Upper lobe of left lung (tissue), 6 donors: Measurements from ENCODE around the gene PIK3C2G. TPM values are rescaled to one million over a fixed set of nuclear protein-coding genes. Genes with fewer than 3 reads are reported as not detected.

Experiments used
- ATAC-seq, 2 donors: fragments of 200-7000 bp; cut with Tn5 transposase; one replicate each; pipeline ENCODE4 v1.9.1; 2022; ENCODE audit warnings: mild to moderate bottlenecking in 2 of 2, moderate library complexity in 2 of 2; ENCODE audit not compliant: low FRiP score in 2 of 2
- DNase-seq, 2 donors: peaks; one replicate each; pipeline ENCODE4 v3.0.0-alpha.2; 2019 to 2020
- H3K27ac ChIP-seq, 4 donors: fragments of 200-600 bp; sonication (generic); one replicate each; pipeline ENCODE4 v1.5.1; 2016 to 2019
- H3K27me3 ChIP-seq, 4 donors: fragments of 200-600 bp; sonication (generic); one replicate each; pipeline ENCODE4 v1.5.1; 2017 to 2019
- H3K36me3 ChIP-seq, 4 donors: fragments of 200-600 bp; sonication (generic); one replicate each; pipeline ENCODE4 v1.5.1; 2016 to 2019
- H3K4me1 ChIP-seq, 4 donors: fragments of 200-600 bp; sonication (generic); one replicate each; pipeline ENCODE4 v1.5.1; 2018 to 2019
- H3K4me3 ChIP-seq, 4 donors: fragments of 200-600 bp; sonication (generic); one replicate each; pipeline ENCODE4 v1.5.1; 2017 to 2019; ENCODE audit warnings: mild to moderate bottlenecking in 2 of 4, moderate library complexity in 1 of 4
- H3K9me3 ChIP-seq, 4 donors: fragments of 200-600 bp; sonication (generic); one replicate each; pipeline ENCODE4 v1.5.1; 2018 to 2019
- CTCF ChIP-seq, 6 experiments: fragments of 450-650 bp in 4 of 6; fragments of 200-600 bp in 2 of 6; sonication (generic) in 2 of 6; IDR thresholded peaks; one replicate each; pipeline ENCODE4 v1.5.1; 2016 to 2019; ENCODE audit warnings: antibody characterized with exemption in 6 of 6
- EP300 ChIP-seq, 4 donors: sonication (generic); formaldehyde crosslinking; IDR thresholded peaks; one replicate each; pipeline ENCODE4 v1.5.1; 2017; ENCODE audit warnings: antibody characterized with exemption in 4 of 4, control low read depth in 2 of 4
- POLR2A ChIP-seq, 4 donors: fragments of 450-650 bp; IDR thresholded peaks; one replicate each; pipeline ENCODE4 v1.5.1; 2016 to 2017; ENCODE audit warnings: antibody characterized with exemption in 4 of 4, mild to moderate bottlenecking in 2 of 4
- POLR2AphosphoS5 ChIP-seq, 2 donors: sonication (generic); formaldehyde crosslinking; IDR thresholded peaks; one replicate each; pipeline ENCODE4 v1.5.1; 2017; ENCODE audit warnings: antibody characterized with exemption in 2 of 2
- WGBS, 2 donors: methylation state at CpG; one replicate each; pipeline ENCODE4 v1.1.5; 2017 to 2018; 5-methylcytosine and 5-hydroxymethylcytosine counted together
- total RNA-seq, 6 donors: library from RNA; depleted of rRNA in 4 of 6; stranded (reverse); fragments of >200 nt in 4 of 6; gene quantifications; one replicate each; pipeline versions ENCODE4 v1.1.0 to v1.2.1, GENCODE V29; 2016 to 2021
- donor health status: DM: no; HTN: no; CAD: no; lungs with moderate emphysema.
- donor health status: DM: no; HTN: yes; CAD: no; lungs with severe emphysema.

PIK3C2G gene
- total RNA-seq, 6 donors from 2014 or later: 0.33 to 3.1 (median 0.39) TPM; not detected in 1

GRCh38 chr12:18470251-18470650 is 208.9 kb downstream of the PIK3C2G start:
- no peak for ATAC-seq
- Histone ChIP-seq H3K9me3 (no peaks in the 10 kb centered on the region), H3K27ac (no peak overlapping the region), H3K36me3 (no peaks in the 10 kb centered on the region), H3K4me3 (no peak overlapping the region), H3K27me3 (no peaks in the 10 kb centered on the region), H3K4me1 (no peaks in the 10 kb centered on the region)
- DNase-seq: no peak
- WGBS, 2 donors: 88 to 91% methylated on average over 3 of the region's 3 CpGs
- TF ChIP-seq EP300 (IDR thresholded peaks at IDR 0.05): no peak
- TF ChIP-seq CTCF (IDR thresholded peaks at IDR 0.05): no peak
- TF ChIP-seq POLR2AphosphoS5 (IDR thresholded peaks at IDR 0.05): no peak
- no peak for TF ChIP-seq POLR2A (IDR thresholded peaks at IDR 0.05)

GRCh38 chr12:18472304-18472703 is 211.0 kb downstream of the PIK3C2G start:
- Histone ChIP-seq H3K4me3 (no peak overlapping the region), H3K27me3 (no peaks in the 10 kb centered on the region), H3K9me3 (no peaks in the 10 kb centered on the region), H3K27ac (no peak overlapping the region), H3K36me3 (no peaks in the 10 kb centered on the region), H3K4me1 (no peaks in the 10 kb centered on the region)
- 73 to 78% methylated on average over 3 of the region's 3 CpGs for WGBS, 2 donors
- ATAC-seq (no peak), DNase-seq (no peak)
- TF ChIP-seq CTCF (IDR thresholded peaks at IDR 0.05): no peak
- no peak for TF ChIP-seq POLR2AphosphoS5 (IDR thresholded peaks at IDR 0.05)
- no peak for TF ChIP-seq EP300 (IDR thresholded peaks at IDR 0.05)
- TF ChIP-seq POLR2A (IDR thresholded peaks at IDR 0.05): no peak

- DNase-seq (no peak), ATAC-seq (no peak)
- Histone ChIP-seq H3K4me3 (no peak overlapping the region), H3K36me3 (no peaks in the 10 kb centered on the region), H3K27me3 (no peaks in the 10 kb centered on the region), H3K27ac (no peak overlapping the region), H3K9me3 (no peaks in the 10 kb centered on the region), H3K4me1 (no peaks in the 10 kb centered on the region)
- 89 to 94% methylated on average over 9 of the region's 9 CpGs for WGBS, 2 donors
- TF ChIP-seq CTCF (IDR thresholded peaks at IDR 0.05) (no peak), POLR2AphosphoS5 (IDR thresholded peaks at IDR 0.05) (no peak), POLR2A (IDR thresholded peaks at IDR 0.05) (no peak), EP300 (IDR thresholded peaks at IDR 0.05) (no peak)
These were observed 211.5 kb downstream of the PIK3C2G start for GRCh38 chr12:18472806-18473205.

GRCh38 chr12:18476861-18477260 is 215.5 kb downstream of the PIK3C2G start:
- no peak overlapping the region for H3K4me3 ChIP-seq
- H3K27ac ChIP-seq: no peak overlapping the region
- WGBS, 2 donors: 65 to 69% methylated on average over 4 of the region's 4 CpGs
- ATAC-seq (no peak), DNase-seq (no peak)
- H3K4me1 ChIP-seq: no peaks in the 10 kb centered on the region
- no peaks in the 10 kb centered on the region for H3K27me3 ChIP-seq
- H3K9me3 ChIP-seq: no peaks in the 10 kb centered on the region
- TF ChIP-seq POLR2AphosphoS5 (IDR thresholded peaks at IDR 0.05) (no peak), POLR2A (IDR thresholded peaks at IDR 0.05) (no peak), CTCF (IDR thresholded peaks at IDR 0.05) (no peak), EP300 (IDR thresholded peaks at IDR 0.05) (no peak)
- H3K36me3 ChIP-seq: no peaks in the 10 kb centered on the region

GRCh38 chr12:18479256-18479655 is 217.9 kb downstream of the PIK3C2G start:
- Histone ChIP-seq H3K4me3 (no peak overlapping the region), H3K27ac (no peak overlapping the region), H3K27me3 (no peaks in the 10 kb centered on the region), H3K4me1 (no peaks in the 10 kb centered on the region), H3K36me3 (no peaks in the 10 kb centered on the region), H3K9me3 (no peaks in the 10 kb centered on the region)
- TF ChIP-seq POLR2AphosphoS5 (IDR thresholded peaks at IDR 0.05) (no peak), CTCF (IDR thresholded peaks at IDR 0.05) (no peak), EP300 (IDR thresholded peaks at IDR 0.05) (no peak), POLR2A (IDR thresholded peaks at IDR 0.05) (no peak)
- ATAC-seq (no peak), DNase-seq (no peak)
- WGBS, 2 donors: 62 to 63% methylated on average over 3 of the region's 3 CpGs
